Stimulated activated naive CD8-positive, alpha-beta T cell treated with anti-CD3 and anti-CD28 coated beads, Interleukin-15, amount 100 ng/mL, for 72 hours (primary cell): ENCODE data around the gene SLC10A6.
"Not testable (repeated sequence)": the region's sequence is repeated elsewhere in the genome, so short reads cannot be mapped to it uniquely, and the experiment has no call there.

Experiments used
- ATAC-seq: fragments of 150-1000 bp; cut with Tn5 transposase; 2 replicates; pipeline ENCODE4 v1.10.0; 2021; ENCODE audit warnings: mild to moderate bottlenecking, moderate library complexity
- DNase-seq, 2 donors: peaks; one replicate each; pipeline ENCODE4 v3.0.0; 2021 to 2022
- H3K27ac Mint-ChIP-seq, 2 donors: one replicate each; pipeline ENCODE4 v1.8.0; 2022; ENCODE audit warnings: mild to moderate bottlenecking in 2 of 2, mixed read lengths in 2 of 2, moderate library complexity in 2 of 2
- H3K27me3 Mint-ChIP-seq: one replicate; pipeline ENCODE4 v1.8.0; 2022; ENCODE audit warnings: mixed read lengths
- H3K4me1 Mint-ChIP-seq: one replicate; pipeline ENCODE4 v1.8.0; 2022; ENCODE audit warnings: mild to moderate bottlenecking, mixed read lengths
- H3K4me3 Mint-ChIP-seq, 2 donors: one replicate each; pipeline ENCODE4 v1.8.0; 2022; ENCODE audit warnings: mild to moderate bottlenecking in 2 of 2, mixed read lengths in 2 of 2, moderate library complexity in 1 of 2
- H3K9me3 Mint-ChIP-seq, 2 donors: one replicate each; pipeline ENCODE4 v1.8.0; 2022; ENCODE audit warnings: mixed read lengths in 2 of 2

SLC10A6 gene, protein sequence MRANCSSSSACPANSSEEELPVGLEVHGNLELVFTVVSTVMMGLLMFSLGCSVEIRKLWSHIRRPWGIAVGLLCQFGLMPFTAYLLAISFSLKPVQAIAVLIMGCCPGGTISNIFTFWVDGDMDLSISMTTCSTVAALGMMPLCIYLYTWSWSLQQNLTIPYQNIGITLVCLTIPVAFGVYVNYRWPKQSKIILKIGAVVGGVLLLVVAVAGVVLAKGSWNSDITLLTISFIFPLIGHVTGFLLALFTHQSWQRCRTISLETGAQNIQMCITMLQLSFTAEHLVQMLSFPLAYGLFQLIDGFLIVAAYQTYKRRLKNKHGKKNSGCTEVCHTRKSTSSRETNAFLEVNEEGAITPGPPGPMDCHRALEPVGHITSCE

DNA sequence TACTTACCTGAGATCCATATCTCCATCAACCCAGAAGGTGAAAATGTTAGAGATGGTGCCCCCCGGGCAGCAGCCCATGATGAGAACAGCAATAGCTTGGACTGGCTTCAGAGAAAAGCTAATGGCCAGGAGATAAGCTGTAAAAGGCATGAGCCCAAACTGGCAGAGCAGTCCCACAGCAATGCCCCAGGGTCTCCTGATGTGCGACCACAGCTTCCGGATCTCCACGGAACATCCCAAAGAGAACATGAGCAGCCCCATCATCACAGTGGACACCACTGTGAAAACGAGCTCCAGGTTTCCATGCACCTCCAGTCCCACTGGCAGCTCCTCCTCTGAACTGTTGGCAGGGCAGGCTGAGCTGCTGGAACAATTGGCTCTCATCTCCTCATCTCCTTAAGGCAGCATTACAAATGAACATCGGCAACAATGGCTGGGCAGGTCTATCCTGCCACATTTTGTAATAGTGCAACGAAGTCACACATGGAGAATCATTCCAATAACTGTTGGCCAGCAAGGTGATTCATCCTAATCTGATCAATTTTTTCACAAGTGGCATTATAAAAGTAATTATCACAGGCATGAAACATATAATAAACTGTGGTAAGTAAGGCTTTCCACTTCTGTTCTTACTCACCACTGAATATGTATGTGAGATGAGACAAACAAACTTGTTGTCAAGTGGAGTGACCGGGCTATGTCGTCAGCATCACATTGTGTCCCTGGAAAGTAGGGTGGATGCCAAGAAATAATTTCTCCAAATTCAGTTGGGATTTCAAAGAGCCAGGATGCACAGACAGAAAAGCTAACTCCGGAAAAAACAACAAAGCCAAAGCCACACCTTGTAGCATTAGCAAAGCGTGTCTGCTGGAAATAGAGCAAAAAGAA lies at the start of gene SLC10A6:
Gene SLC10A6, minus strand, starts transcription at position 653 of the 888 bp plus-strand sequence. Its CDS starts 269 bp downstream, at position 384.
- no peaks in the 10 kb centered on the region for H3K4me1 Mint-ChIP-seq
- H3K27me3 Mint-ChIP-seq, result peaks cover 9% of the 10 kb centered on the region
- H3K9me3 Mint-ChIP-seq, result no peaks in the 10 kb centered on the region
- H3K27ac Mint-ChIP-seq, result no peak within 1 kb of the TSS
- H3K4me3 Mint-ChIP-seq, result no peak within 1 kb of the TSS
- DNase-seq, result no peak
- ATAC-seq, result no peak

DNA sequence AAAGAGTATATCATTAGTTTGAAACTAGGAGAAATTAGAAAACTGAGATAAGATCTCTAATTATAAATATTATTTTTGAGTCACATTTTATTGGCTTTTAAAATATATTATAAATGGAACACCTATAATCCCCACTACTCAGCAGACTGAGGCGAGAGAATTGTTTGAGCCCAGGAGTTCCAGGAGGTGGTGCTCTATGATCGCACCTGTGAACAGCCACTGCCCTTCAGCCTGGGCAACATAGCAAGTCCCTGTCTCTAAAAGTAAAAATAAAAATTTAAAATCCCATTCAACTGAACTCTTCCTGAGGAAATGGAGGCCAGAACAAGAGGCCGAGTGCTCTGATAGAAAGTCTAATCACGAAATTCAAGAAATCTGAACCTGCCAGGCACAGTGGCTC lies 49.4 kb upstream of the SLC10A6 start:
- H3K9me3 Mint-ChIP-seq, result no peaks in the 10 kb centered on the region

DNA sequence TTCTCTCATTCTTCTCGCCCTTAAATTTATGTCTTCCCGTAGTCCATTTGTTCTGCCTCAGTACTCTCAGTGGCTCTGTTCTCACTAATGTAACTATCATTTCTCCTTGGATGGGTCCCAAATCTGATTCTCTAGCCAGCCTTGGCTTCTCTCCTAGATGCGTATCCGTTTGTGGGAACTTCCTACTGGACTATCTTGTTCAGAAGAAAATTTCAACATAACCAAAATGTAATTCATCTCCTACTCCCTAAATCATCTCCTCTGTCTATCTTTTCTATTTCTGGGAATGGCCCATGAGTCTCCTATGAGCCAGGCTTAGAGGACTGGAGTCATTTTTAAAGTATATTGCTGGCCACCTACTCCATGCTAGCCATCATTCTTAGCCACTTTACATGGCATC lies 47.4 kb upstream of the SLC10A6 start:
- Mint-ChIP-seq H3K4me3 (no peak overlapping the region), H3K27ac (no peak overlapping the region), H3K4me1 (no peaks in the 10 kb centered on the region), H3K27me3 (peaks cover 11% of the 10 kb centered on the region), H3K9me3 (no peaks in the 10 kb centered on the region)
- DNase-seq (no peak), ATAC-seq (no peak)

More for the DNA sequence above, 49.4 kb upstream of the SLC10A6 start:
- Mint-ChIP-seq H3K4me3 (no peak overlapping the region), H3K27ac (no peak overlapping the region), H3K27me3 (no peaks in the 10 kb centered on the region), H3K4me1 (no peaks in the 10 kb centered on the region)
- ATAC-seq (no peak), DNase-seq (no peak)

DNA sequence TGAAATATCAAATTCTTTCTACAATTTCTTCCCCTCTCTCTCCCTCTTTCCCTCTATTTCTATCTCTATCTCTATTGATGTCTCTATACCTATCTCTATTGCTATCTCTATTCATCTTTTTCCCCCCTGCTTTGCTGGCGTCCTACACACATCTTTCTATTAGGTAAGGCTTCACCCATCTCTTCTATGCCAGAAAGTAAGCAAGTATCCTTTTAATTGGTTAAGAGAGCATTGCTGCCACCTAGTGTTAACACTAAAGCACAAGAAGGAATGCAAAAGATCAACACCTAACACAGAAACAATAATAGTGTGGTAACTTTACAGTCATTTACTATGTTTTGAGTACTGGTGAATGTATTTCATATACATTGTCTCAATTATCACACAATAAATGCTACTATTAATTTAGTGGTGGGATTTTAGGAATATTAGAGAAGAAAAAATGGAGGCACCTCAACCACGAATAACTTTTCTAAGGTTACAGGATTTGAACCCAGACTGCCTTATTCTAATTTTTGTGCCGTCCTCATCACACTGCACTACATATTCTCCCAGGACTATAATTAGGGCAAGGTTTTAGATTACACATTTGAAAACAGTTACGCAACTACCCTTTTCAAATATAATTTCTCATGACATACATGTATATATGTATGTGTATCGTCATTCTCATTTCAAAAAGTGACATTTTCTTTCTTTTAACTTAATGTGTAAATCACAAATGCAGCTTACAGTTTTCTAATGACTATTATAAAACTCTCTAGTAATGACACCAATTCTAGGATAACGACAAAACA lies 46.7 kb upstream of the SLC10A6 start:
- ATAC-seq (peak; percentile 41), DNase-seq (peak in 1 of 2 donors; percentile 6)
- Mint-ChIP-seq H3K4me1 (no peaks in the 10 kb centered on the region), H3K9me3 (no peaks in the 10 kb centered on the region), H3K4me3 (no peak overlapping the region), H3K27ac (no peak overlapping the region), H3K27me3 (peaks cover 18% of the 10 kb centered on the region)

DNA sequence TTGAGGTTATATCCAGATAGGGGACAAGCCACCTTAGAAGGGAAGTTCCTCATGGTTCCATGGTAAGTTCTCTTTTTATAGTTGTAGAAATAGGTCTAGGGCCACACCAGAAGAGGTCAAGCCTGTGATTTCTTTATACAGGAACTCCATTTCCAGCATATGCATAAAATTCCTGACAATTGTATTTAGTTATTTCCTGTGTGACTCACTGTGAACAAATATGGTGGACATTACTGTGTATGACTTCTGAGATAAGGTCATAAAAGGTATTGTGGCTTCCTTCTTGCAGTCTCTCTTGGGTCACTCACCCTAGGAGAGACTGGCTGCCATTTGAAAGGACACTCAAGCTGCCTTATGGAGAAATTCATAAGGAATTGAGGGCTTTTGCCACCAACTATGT lies 45.3 kb upstream of the SLC10A6 start:
- no peak for DNase-seq
- Mint-ChIP-seq H3K4me3 (no peak overlapping the region), H3K9me3 (no peaks in the 10 kb centered on the region), H3K27ac (no peak overlapping the region), H3K27me3 (peaks cover 32% of the 10 kb centered on the region), H3K4me1 (no peaks in the 10 kb centered on the region)
- ATAC-seq, result no peak

DNA sequence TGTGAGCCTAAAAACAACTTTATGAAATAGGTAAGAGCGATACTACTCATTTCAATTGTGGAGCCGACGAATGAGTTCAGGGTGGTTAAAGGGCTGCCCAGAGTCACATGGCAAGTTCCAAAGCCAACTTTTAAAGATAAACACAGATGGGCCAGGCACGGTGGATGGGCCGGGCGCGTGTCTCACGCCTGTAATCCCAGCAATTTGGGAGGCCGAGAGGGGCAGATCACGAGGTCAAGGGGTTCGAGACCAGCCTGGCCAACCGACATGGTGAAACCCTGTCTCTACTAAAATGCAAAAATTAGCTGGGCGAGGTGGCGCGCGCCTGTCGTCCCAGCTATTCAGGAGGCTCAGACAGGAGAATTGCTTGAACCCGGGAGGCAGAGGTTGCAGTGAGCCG lies 44.0 kb upstream of the SLC10A6 start:
- Mint-ChIP-seq H3K9me3 (no peaks in the 10 kb centered on the region), H3K4me3 (peak overlapping the region in 1 of 2 donors; percentile 77), H3K4me1 (no peaks in the 10 kb centered on the region), H3K27ac (no peak overlapping the region), H3K27me3 (peaks cover 32% of the 10 kb centered on the region)
- ATAC-seq (no peak), DNase-seq (no peak)

DNA sequence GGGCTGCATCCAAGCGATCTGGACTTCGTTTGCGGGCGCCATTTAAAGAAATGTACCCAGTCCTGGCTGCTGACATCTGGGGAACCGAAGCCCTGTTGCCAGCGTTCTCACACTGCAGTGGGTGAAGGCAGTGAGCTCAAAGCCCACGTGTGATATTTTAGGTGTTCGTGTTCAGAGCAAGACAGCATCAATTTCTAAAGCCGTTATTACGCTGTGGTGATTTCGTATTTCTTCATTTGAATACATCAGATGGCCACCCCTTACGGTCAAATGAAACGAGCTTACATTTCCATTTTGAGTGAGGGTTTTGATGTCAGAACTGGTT lies 43.4 kb upstream of the SLC10A6 start:
- H3K9me3 Mint-ChIP-seq, result no peaks in the 10 kb centered on the region
- ATAC-seq, result peak; percentile 44
- no peak overlapping the region for H3K27ac Mint-ChIP-seq
- H3K4me1 Mint-ChIP-seq, result no peaks in the 10 kb centered on the region
- DNase-seq, result no peak
- H3K27me3 Mint-ChIP-seq, result peaks cover 32% of the 10 kb centered on the region
- H3K4me3 Mint-ChIP-seq, result peak overlapping the region; percentile 77 to 78

DNA sequence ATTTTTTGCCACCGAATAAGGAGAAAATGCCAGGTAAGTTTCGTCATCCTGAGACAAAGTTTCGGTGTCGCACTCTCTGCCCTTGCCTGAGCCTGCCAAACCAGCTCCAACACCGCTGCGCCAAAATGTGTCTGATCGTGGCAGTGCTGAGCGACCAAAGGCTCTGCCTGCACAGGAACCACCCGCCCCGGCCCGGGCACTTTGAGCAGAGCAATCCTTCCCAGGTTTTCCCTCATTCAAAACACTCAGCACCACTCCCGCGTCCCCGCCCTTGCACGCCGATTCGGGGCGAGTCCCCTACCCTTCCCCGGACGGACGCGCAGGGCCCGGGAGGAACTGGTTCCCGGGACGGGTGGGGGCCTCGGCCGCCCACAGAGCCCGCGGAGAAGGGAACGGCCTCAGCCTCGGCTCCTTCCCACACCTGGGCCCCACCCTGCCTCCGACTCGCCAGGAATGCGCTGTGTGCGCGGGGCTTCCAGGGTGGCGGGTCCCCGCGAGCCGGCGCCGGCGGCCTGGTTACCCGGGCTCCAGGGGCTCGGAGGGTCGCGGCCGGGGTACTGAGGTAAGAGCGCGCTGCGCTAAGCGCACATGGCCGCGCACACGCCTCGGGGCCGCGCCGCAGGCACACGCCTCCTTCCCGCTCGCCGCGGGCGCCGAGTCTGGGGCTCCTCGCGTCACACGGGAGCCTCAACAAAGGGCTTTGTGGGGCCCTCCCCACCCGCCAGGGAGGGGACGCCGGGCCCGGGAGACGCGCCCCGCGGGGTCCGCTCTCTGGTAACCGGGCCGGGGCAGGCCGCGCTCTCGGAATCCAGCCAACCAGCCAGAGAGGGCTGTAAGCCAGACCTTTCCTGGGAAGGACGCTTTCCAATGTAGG lies 42.8 kb upstream of the SLC10A6 start, which contains the start of gene C4orf36:
Gene C4orf36, minus strand, starts transcription at position 661 of the 874 bp plus-strand sequence. CDS start 902 bp downstream, outside the sequence.
- H3K27me3 Mint-ChIP-seq, result peaks cover 32% of the 10 kb centered on the region
- H3K27ac Mint-ChIP-seq, result peak within 1 kb of the TSS in 1 of 2 donors; percentile 21
- H3K4me3 Mint-ChIP-seq, result peak within 1 kb of the TSS; percentile 77 to 78
- H3K4me1 Mint-ChIP-seq, result no peaks in the 10 kb centered on the region
- no peaks in the 10 kb centered on the region for H3K9me3 Mint-ChIP-seq
- peak; percentile 81 for ATAC-seq
- peak; percentile 24 to 32 for DNase-seq

DNA sequence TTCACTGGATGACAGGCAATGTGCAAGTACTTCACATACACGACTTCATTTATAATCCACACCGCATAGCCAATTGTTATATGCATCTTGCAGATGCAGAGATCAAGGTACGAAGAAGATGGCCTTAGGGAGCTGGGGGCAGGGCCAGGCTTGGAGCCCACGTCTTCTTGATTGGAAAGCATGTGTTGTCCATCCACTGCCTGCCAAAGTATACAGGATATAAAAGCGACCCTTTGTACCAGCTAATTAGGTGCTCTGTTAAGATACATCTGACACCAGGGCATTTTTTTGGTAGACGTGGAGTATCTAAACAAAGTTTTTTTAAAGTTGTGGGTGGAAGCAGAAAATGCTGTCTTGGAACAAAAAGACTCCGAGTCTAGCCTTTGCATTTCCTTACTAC lies 41.6 kb upstream of the SLC10A6 start:
- DNase-seq, result no peak
- Mint-ChIP-seq H3K27ac (no peak overlapping the region), H3K27me3 (peaks cover 32% of the 10 kb centered on the region), H3K4me1 (no peaks in the 10 kb centered on the region), H3K4me3 (no peak overlapping the region), H3K9me3 (no peaks in the 10 kb centered on the region)
- no peak for ATAC-seq

DNA sequence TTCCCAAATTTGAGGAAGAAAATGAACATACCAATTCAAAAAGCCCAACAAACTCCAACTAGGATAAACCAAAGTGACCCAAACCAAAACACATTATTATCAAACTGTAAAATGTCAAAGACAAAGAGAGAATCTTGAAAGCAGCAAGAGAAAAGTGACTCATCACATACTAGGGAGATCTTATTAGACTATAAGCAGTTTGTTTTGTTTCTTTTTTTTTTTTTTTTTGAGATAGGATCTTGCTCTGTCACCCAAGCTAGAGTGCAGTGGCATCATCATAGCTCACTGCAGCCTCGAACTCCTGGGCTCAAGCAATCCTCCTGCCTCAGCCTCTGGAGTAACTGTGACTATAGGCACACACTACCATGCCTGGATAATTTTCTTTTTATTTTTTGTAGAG lies 30.5 kb upstream of the SLC10A6 start:
- no peak overlapping the region for H3K27ac Mint-ChIP-seq
- H3K27me3 Mint-ChIP-seq, result no peaks in the 10 kb centered on the region
- H3K4me3 Mint-ChIP-seq, result no peak overlapping the region
- ATAC-seq, result no peak
- peaks cover 19% of the 10 kb centered on the region in 2 donors for H3K9me3 Mint-ChIP-seq
- no peak for DNase-seq
- H3K4me1 Mint-ChIP-seq, result no peaks in the 10 kb centered on the region

DNA sequence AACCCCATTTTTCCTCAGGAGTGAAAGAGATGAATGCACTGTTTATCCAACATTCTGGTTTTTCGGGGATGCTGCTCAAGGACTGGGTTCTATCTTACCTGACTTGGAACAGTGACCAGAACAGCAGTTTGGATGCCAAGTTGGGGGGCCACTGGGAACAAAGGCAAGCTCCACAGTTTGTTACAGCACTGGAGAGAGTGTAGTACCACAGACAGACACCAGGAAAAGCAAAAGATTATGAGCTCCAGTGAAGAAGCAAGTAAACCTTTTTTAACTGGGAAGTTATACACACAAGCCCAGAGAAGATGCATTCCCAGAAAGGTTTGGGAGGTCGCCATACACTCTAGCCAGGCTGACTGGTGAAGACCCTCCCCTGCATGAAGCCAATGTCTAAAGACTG lies 29.5 kb upstream of the SLC10A6 start:
- DNase-seq, result no peak
- H3K9me3 Mint-ChIP-seq, result peaks cover 19% of the 10 kb centered on the region in 2 donors
- no peaks in the 10 kb centered on the region for H3K4me1 Mint-ChIP-seq
- H3K27ac Mint-ChIP-seq, result no peak overlapping the region
- H3K27me3 Mint-ChIP-seq, result no peaks in the 10 kb centered on the region
- no peak overlapping the region for H3K4me3 Mint-ChIP-seq
- ATAC-seq, result no peak

DNA sequence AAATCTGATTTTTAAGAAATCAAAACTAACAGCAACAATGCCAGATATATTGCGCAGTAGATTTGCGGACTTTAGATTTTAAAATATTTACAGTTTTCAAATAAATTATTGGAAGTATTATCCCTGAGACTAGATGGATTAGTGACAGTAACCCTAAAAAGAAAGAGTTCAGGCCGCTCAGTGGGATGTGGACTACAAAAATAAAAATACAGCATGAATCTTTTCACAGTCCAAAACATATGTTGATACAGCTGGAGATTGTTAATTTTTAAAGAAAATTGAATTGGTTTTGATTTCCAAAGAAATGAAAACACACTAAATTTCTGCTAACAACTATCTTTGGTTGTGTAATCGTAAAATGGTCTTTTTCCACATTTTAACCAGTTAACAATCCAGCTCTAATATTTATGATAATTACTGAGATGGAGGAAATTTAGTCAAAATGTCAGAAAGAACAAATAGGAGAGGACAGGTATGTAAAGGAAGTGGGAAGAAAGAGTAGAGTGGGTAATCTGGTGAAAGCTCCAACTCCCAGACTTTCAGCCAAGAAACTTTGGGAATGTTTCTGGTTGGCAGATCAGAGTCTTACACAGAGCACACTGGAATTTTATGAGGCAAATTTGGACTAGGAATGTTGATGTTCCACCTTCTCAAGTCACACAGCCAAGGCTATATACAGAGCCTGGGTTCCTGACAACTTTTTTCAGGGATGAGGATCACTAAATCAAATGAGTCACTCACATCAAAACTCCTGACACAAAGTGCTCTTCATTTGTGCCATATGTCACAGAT lies 27.9 kb upstream of the SLC10A6 start:
- DNase-seq (no peak), ATAC-seq (no peak)
- no peaks in the 10 kb centered on the region for H3K27me3 Mint-ChIP-seq
- H3K4me3 Mint-ChIP-seq, result no peak overlapping the region
- no peak overlapping the region for H3K27ac Mint-ChIP-seq
- H3K9me3 Mint-ChIP-seq, result peaks cover 19% of the 10 kb centered on the region in 2 donors
- H3K4me1 Mint-ChIP-seq, result no peaks in the 10 kb centered on the region

DNA sequence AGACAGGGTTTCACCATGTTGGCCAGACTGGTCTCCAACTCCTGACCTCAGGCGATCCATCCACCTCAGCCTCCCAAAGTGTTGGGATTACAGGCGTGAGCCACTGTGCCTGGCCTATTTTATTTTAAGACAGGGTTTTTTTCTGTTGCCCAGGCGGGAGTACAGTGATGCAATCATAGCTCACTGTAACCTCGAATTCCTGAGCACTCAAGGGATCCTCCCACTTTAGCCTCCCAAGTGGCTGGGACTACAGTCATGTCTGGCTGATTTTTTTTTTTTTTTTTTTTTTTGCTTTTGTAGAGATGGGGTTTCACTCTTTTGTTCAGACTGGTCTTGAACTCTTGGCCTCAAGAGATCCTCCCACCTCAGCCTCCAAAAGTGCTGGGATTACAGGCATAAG lies 26.3 kb upstream of the SLC10A6 start:
- not testable (repeated sequence) for H3K27ac Mint-ChIP-seq, H3K27me3 Mint-ChIP-seq, H3K4me3 Mint-ChIP-seq, H3K4me1 Mint-ChIP-seq, DNase-seq, ATAC-seq
- peaks cover 19% of the 10 kb centered on the region in 2 donors for H3K9me3 Mint-ChIP-seq

DNA sequence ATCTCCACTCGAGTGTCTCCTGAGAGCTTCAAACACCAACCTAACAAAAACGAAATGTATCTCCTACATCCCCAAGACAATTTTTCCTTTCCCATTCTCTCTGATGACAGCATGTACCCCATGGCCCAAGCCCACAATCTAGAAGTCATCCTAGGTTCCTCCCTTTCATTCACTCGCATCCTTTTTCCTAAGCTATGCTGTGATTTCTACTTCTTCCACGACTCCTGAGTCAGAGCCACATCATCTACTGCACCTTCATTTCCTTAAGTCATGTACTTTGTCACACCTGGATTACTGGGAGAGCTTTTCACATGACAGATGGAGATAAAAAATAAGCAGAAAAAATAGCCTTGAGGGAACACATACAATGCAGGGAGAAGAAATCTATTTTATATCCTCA lies 23.0 kb upstream of the SLC10A6 start:
- DNase-seq, result no peak
- peaks cover 9% of the 10 kb centered on the region for H3K27me3 Mint-ChIP-seq
- no peak for ATAC-seq
- no peak overlapping the region for H3K27ac Mint-ChIP-seq
- no peaks in the 10 kb centered on the region for H3K4me1 Mint-ChIP-seq
- no peaks in the 10 kb centered on the region for H3K9me3 Mint-ChIP-seq
- no peak overlapping the region for H3K4me3 Mint-ChIP-seq
